Upper lobe of left lung (tissue), 6 donors: ENCODE data around the gene WBP2. TPM values are rescaled to one million over a fixed set of nuclear protein-coding genes. Genes with fewer than 3 reads are reported as not detected.

Experiments used
- ATAC-seq, 2 donors: fragments of 200-7000 bp; cut with Tn5 transposase; one replicate each; pipeline ENCODE4 v1.9.1; 2022; ENCODE audit warnings: mild to moderate bottlenecking in 2 of 2, moderate library complexity in 2 of 2; ENCODE audit not compliant: low FRiP score in 2 of 2
- DNase-seq, 2 donors: peaks; one replicate each; pipeline ENCODE4 v3.0.0-alpha.2; 2019 to 2020
- H3K27ac ChIP-seq, 4 donors: fragments of 200-600 bp; sonication (generic); one replicate each; pipeline ENCODE4 v1.5.1; 2016 to 2019
- H3K27me3 ChIP-seq, 4 donors: fragments of 200-600 bp; sonication (generic); one replicate each; pipeline ENCODE4 v1.5.1; 2017 to 2019
- H3K36me3 ChIP-seq, 4 donors: fragments of 200-600 bp; sonication (generic); one replicate each; pipeline ENCODE4 v1.5.1; 2016 to 2019
- H3K4me1 ChIP-seq, 4 donors: fragments of 200-600 bp; sonication (generic); one replicate each; pipeline ENCODE4 v1.5.1; 2018 to 2019
- H3K4me3 ChIP-seq, 4 donors: fragments of 200-600 bp; sonication (generic); one replicate each; pipeline ENCODE4 v1.5.1; 2017 to 2019; ENCODE audit warnings: mild to moderate bottlenecking in 2 of 4, moderate library complexity in 1 of 4
- H3K9me3 ChIP-seq, 4 donors: fragments of 200-600 bp; sonication (generic); one replicate each; pipeline ENCODE4 v1.5.1; 2018 to 2019
- EP300 ChIP-seq, 4 donors: sonication (generic); formaldehyde crosslinking; IDR thresholded peaks; one replicate each; pipeline ENCODE4 v1.5.1; 2017; ENCODE audit warnings: antibody characterized with exemption in 4 of 4, control low read depth in 2 of 4
- POLR2A ChIP-seq, 4 donors: fragments of 450-650 bp; IDR thresholded peaks; one replicate each; pipeline ENCODE4 v1.5.1; 2016 to 2017; ENCODE audit warnings: antibody characterized with exemption in 4 of 4, mild to moderate bottlenecking in 2 of 4
- POLR2AphosphoS5 ChIP-seq, 2 donors: sonication (generic); formaldehyde crosslinking; IDR thresholded peaks; one replicate each; pipeline ENCODE4 v1.5.1; 2017; ENCODE audit warnings: antibody characterized with exemption in 2 of 2
- WGBS, 2 donors: methylation state at CpG; one replicate each; pipeline ENCODE4 v1.1.5; 2017 to 2018; 5-methylcytosine and 5-hydroxymethylcytosine counted together
- total RNA-seq, 6 donors: library from RNA; depleted of rRNA in 4 of 6; stranded (reverse); fragments of >200 nt in 4 of 6; gene quantifications; one replicate each; pipeline versions ENCODE4 v1.1.0 to v1.2.1, GENCODE V29; 2016 to 2021
- TF ChIP-seq, protein P1 (sequence below), 6 experiments: fragments of 450-650 bp in 4 of 6; fragments of 200-600 bp in 2 of 6; sonication (generic) in 2 of 6; IDR thresholded peaks; one replicate each; pipeline ENCODE4 v1.5.1; 2016 to 2019; ENCODE audit warnings: antibody characterized with exemption in 6 of 6
- donor health status: DM: no; HTN: no; CAD: no; lungs with moderate emphysema.
- donor health status: DM: no; HTN: yes; CAD: no; lungs with severe emphysema.

The WBP2 gene
- total RNA-seq, 6 donors from 2014 or later, result 70.1 to 183 (median 87.8) TPM

DNA sequence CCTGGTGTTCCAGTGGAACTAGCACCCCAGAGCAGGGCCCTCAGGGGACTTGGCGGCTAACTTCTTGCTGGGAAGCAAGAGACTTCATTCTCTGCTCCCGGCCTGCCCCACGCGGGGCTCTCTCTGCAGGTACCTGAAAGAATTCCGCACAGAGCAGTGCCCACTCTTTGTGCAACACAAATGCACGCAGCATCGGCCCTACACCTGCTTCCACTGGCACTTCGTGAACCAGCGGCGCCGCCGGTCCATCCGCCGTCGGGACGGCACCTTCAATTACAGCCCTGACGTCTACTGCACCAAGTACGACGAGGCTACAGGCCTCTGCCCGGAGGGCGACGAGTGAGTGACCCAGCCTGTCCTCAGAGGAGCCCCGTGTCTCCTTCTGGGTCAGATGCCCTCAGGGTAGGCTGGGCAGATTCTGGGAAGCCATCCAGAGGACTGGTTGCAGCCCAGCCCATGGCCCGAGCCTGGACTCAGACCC, 45.5 kb downstream of the WBP2 start:
- no peak for ATAC-seq

DNA sequence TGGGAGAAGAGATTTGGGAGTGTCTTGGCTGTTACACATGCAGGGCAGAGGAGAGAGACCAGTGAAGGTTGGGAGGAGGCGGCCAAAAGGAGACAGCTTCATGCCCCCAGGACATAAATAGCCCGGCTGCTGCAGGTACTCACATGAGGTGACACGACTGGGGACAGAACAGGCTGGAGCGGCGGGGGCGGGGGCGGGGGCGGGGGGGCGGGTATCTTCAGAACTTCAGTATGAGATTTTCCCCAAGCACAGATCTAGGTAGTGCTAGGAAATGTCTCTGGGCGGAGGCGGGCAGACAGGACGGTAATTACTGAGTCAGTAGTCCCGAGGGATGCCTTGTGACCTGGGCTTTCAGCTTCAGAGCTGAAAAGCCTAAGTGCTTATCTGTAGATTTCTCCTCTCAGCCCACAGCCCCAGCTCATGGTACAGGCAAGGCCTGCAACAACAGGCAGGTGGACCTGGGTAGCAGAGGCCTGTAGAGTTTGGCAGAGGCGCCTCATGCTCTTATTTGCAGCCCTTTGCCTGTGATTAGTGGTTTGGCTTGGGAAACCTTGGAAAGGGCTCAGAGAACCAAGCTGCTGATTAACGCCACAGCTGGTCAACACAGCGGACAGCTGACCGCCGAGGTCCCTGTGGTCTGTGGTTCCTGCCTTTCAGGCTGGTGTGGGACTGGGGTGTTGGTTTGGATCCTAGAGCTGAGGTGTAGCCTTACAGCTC, 46.1 kb downstream of the WBP2 start:
- peak in 1 of 2 donors; percentile 82 for ATAC-seq

More for the DNA sequence above, 45.5 kb downstream of the WBP2 start:
- 95 to 98% methylated on average over 19 to 24 of the region's 24 CpGs for WGBS, 2 donors
- no peaks in the 10 kb centered on the region for H3K27me3 ChIP-seq
- TF ChIP-seq EP300 (IDR thresholded peaks at IDR 0.05), result no peak
- TF ChIP-seq, protein P1, sequence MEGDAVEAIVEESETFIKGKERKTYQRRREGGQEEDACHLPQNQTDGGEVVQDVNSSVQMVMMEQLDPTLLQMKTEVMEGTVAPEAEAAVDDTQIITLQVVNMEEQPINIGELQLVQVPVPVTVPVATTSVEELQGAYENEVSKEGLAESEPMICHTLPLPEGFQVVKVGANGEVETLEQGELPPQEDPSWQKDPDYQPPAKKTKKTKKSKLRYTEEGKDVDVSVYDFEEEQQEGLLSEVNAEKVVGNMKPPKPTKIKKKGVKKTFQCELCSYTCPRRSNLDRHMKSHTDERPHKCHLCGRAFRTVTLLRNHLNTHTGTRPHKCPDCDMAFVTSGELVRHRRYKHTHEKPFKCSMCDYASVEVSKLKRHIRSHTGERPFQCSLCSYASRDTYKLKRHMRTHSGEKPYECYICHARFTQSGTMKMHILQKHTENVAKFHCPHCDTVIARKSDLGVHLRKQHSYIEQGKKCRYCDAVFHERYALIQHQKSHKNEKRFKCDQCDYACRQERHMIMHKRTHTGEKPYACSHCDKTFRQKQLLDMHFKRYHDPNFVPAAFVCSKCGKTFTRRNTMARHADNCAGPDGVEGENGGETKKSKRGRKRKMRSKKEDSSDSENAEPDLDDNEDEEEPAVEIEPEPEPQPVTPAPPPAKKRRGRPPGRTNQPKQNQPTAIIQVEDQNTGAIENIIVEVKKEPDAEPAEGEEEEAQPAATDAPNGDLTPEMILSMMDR (IDR thresholded peaks at IDR 0.05), result no peak
- TF ChIP-seq POLR2AphosphoS5 (IDR thresholded peaks at IDR 0.05), result no peak
- TF ChIP-seq POLR2A (IDR thresholded peaks at IDR 0.05), result no peak
- no peak for DNase-seq
- no peak overlapping the region for H3K4me3 ChIP-seq
- H3K9me3 ChIP-seq, result no peaks in the 10 kb centered on the region
- no peak overlapping the region for H3K27ac ChIP-seq
- H3K36me3 ChIP-seq, result peaks cover 15 to 54% (median 50%) of the 10 kb centered on the region in 4 donors
- H3K4me1 ChIP-seq, result no peaks in the 10 kb centered on the region

DNA sequence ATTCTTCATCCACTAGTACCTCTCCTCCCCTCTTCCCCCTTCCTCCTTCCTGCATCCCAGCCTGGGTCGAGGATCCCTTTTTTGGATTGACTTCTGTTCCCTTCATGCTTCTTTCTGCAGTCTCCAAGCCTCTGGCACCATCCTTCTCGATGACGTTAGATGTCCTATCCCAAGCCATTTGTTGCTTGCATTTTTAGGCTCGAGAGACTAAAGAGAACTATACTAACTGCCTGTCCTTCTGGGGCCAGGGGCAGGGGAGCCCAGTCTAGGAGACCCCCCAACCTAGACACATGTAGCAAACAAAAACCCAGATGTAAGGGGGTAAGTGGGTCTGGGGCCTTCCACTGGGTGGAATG, 46.6 kb downstream of the WBP2 start:
- Histone ChIP-seq H3K27me3 (no peaks in the 10 kb centered on the region), H3K9me3 (no peaks in the 10 kb centered on the region), H3K4me1 (no peaks in the 10 kb centered on the region), H3K4me3 (no peak overlapping the region), H3K36me3 (peaks cover 16 to 42% (median 41%) of the 10 kb centered on the region in 4 donors), H3K27ac (no peak overlapping the region)
- TF ChIP-seq POLR2AphosphoS5 (IDR thresholded peaks at IDR 0.05) (no peak), POLR2A (IDR thresholded peaks at IDR 0.05) (no peak)
- TF ChIP-seq, protein P1 (IDR thresholded peaks at IDR 0.05), result no peak
- ATAC-seq, result peak in 1 of 2 donors; percentile 2
- WGBS, 2 donors, result 81 to 90% methylated on average over 4 of the region's 4 CpGs
- DNase-seq, result no peak

More for the DNA sequence above, 46.1 kb downstream of the WBP2 start:
- H3K4me1 ChIP-seq, result no peaks in the 10 kb centered on the region
- H3K36me3 ChIP-seq, result peaks cover 15 to 48% (median 46%) of the 10 kb centered on the region in 4 donors
- no peak for DNase-seq
- H3K4me3 ChIP-seq, result no peak overlapping the region
- TF ChIP-seq POLR2AphosphoS5 (IDR thresholded peaks at IDR 0.05) (no peak), EP300 (IDR thresholded peaks at IDR 0.05) (no peak), POLR2A (IDR thresholded peaks at IDR 0.05) (no peak)
- TF ChIP-seq, protein P1 (IDR thresholded peaks at IDR 0.05), result no peak
- WGBS, 2 donors, result 92 to 95% methylated on average over 15 to 18 of the region's 18 CpGs
- no peaks in the 10 kb centered on the region for H3K27me3 ChIP-seq
- H3K9me3 ChIP-seq, result no peaks in the 10 kb centered on the region
- H3K27ac ChIP-seq, result no peak overlapping the region

DNA sequence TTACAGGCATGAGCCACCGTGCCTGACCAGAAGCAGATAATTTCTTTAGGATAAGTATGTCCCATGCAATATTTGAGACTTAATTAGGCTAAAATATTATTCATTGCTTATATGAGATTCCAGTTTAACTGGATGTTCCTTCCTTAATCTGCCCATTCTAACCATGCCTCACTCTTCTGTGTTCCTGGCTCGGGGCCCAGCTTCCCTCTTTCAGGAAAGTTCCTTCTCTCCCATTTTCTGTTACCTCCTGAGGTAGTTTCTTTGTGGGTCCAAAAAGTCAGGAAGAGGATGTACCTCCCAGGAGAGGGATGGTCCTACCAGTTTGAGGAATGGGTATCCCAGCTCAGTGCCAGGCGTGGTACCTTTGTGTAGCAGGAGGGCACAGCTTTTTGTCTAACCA, 47.3 kb downstream of the WBP2 start:
- Histone ChIP-seq H3K4me3 (no peak overlapping the region), H3K27ac (no peak overlapping the region), H3K9me3 (no peaks in the 10 kb centered on the region), H3K27me3 (no peaks in the 10 kb centered on the region), H3K4me1 (no peaks in the 10 kb centered on the region), H3K36me3 (peaks cover 14 to 36% (median 36%) of the 10 kb centered on the region in 4 donors)
- DNase-seq, result no peak
- ATAC-seq, result no peak
- TF ChIP-seq, protein P1 (IDR thresholded peaks at IDR 0.05), result no peak
- no peak for TF ChIP-seq EP300 (IDR thresholded peaks at IDR 0.05)
- TF ChIP-seq POLR2AphosphoS5 (IDR thresholded peaks at IDR 0.05), result no peak
- no peak for TF ChIP-seq POLR2A (IDR thresholded peaks at IDR 0.05)
- 93 to 96% methylated on average over 3 of the region's 3 CpGs for WGBS, 2 donors
